Activated T-cell treated with anti-CD3 and anti-CD28 coated beads for 4 hours (primary cell): ENCODE results near the gene TH.

Experiments used
- DNase-seq: peaks from one replicate; pipeline ENCODE4 v3.0.0-alpha.2; 2020

The TH gene

GRCh38 chr11:2139123-2139521 lies 32.5 kb downstream of the TH start, which contains the start of gene IGF2:
Gene IGF2 (minus strand): TSS chr11:2139389. CDS start chr11:2135523, 3,866 bp downstream.
- DNase-seq = no peak

GRCh38 chr11:2138431-2139122 lies 33.0 kb downstream of the TH start:
- DNase-seq = no peak

GRCh38 chr11:2138068-2138430 lies 33.6 kb downstream of the TH start:
- no peak for DNase-seq

GRCh38 chr11:2137202-2138067 lies 34.2 kb downstream of the TH start:
- no peak for DNase-seq

GRCh38 chr11:2136952-2137201 lies 34.7 kb downstream of the TH start:
- DNase-seq = no peak

- no peak for DNase-seq
Measured at GRCh38 chr11:2136209-2136951, 35.2 kb downstream of the TH start.

GRCh38 chr11:2135648-2136201 lies 35.9 kb downstream of the TH start:
- no peak for DNase-seq

- DNase-seq = no peak
Measured at GRCh38 chr11:2135018-2135569, 36.5 kb downstream of the TH start.

GRCh38 chr11:2134022-2135010 lies 37.3 kb downstream of the TH start:
- DNase-seq = no peak

- DNase-seq = no peak
Measured at GRCh38 chr11:2133241-2134021, 38.2 kb downstream of the TH start.

GRCh38 chr11:2132874-2133240 lies 38.8 kb downstream of the TH start:
- DNase-seq = no peak

GRCh38 chr11:2132246-2132645 lies 39.4 kb downstream of the TH start:
- no peak for DNase-seq

GRCh38 chr11:2131371-2132236 lies 40.0 kb downstream of the TH start:
- no peak for DNase-seq

GRCh38 chr11:2130881-2131352 lies 40.7 kb downstream of the TH start:
- DNase-seq = no peak

GRCh38 chr11:2129699-2130366 lies 41.8 kb downstream of the TH start:
- no peak for DNase-seq

GRCh38 chr11:2129308-2129698 lies 42.3 kb downstream of the TH start:
- no peak for DNase-seq

GRCh38 chr11:2128511-2129307 lies 42.9 kb downstream of the TH start:
- DNase-seq = no peak

GRCh38 chr11:2128130-2128510 lies 43.5 kb downstream of the TH start:
- DNase-seq = no peak
